Stimulated activated CD4-positive, alpha-beta T cell treated with anti-CD3 and anti-CD28 coated beads, Interleukin-2, amount 100 ng/mL, for 48 hours (primary cell): Measurements from ENCODE around the gene VGLL4.

Source experiments
- DNase-seq, 2 donors: peaks; one replicate each; pipeline ENCODE4 v3.0.0-alpha.2; 2020

The VGLL4 gene

GRCh38 chr3:11546657-11547302 is 96.9 kb downstream of the VGLL4 start:
- DNase-seq = no peak

- no peak for DNase-seq
These were observed 98.4 kb downstream of the VGLL4 start for GRCh38 chr3:11545186-11545851.

GRCh38 chr3:11544412-11545181 is 99.1 kb downstream of the VGLL4 start:
- DNase-seq = no peak

GRCh38 chr3:11543948-11544387 is 99.7 kb downstream of the VGLL4 start:
- DNase-seq = no peak

GRCh38 chr3:11543141-11543947 is 100.4 kb downstream of the VGLL4 start:
- DNase-seq = no peak

- no peak for DNase-seq
These were observed 101.2 kb downstream of the VGLL4 start for GRCh38 chr3:11542551-11542950.

- DNase-seq = no peak
These were observed 102.1 kb downstream of the VGLL4 start for GRCh38 chr3:11541321-11542303.

- no peak for DNase-seq
These were observed 104.0 kb downstream of the VGLL4 start for GRCh38 chr3:11539677-11540076.

GRCh38 chr3:11539218-11539617 is 104.5 kb downstream of the VGLL4 start:
- no peak for DNase-seq

GRCh38 chr3:11538581-11538980 is 105.1 kb downstream of the VGLL4 start:
- DNase-seq = no peak

- DNase-seq = no peak
These were observed 106.6 kb downstream of the VGLL4 start for GRCh38 chr3:11536936-11537612.

GRCh38 chr3:11536132-11536935 is 107.4 kb downstream of the VGLL4 start:
- DNase-seq = no peak

GRCh38 chr3:11535243-11535960 is 108.3 kb downstream of the VGLL4 start:
- DNase-seq = no peak

GRCh38 chr3:11534793-11535101 is 109.0 kb downstream of the VGLL4 start:
- no peak for DNase-seq

- DNase-seq = no peak
These were observed 109.5 kb downstream of the VGLL4 start for GRCh38 chr3:11534011-11534792.

- DNase-seq = no peak
These were observed 110.8 kb downstream of the VGLL4 start for GRCh38 chr3:11532931-11533391.

- no peak for DNase-seq
These were observed 113.5 kb downstream of the VGLL4 start for GRCh38 chr3:11530153-11530721.

- DNase-seq = no peak
These were observed 114.4 kb downstream of the VGLL4 start for GRCh38 chr3:11529281-11529680.
